Calu3 (cell line): Measurements from ENCODE around the gene SLC39A10. TPM values are rescaled to one million over a fixed set of nuclear protein-coding genes. Genes with fewer than 3 reads are reported as not detected.

Source experiments
- BruUV-seq: library from RNA; stranded (reverse); fragments of 400-500 nt; replicated peaks from 2 replicates; lab custom pipeline; 2021; lab: Mats Ljungman, UMichigan
- CTCF ChIA-PET: fragments of 300-600 bp; sonication (Branson Sonifier 250); formaldehyde crosslinking; loops from one replicate; lab custom pipeline; 2022; ENCODE audit warnings: antibody characterized with exemption; lab: Charles Lee
- DNase-seq: peaks from one replicate; pipeline ENCODE4 v3.0.0; 2022
- H3K27ac Mint-ChIP-seq: one replicate; pipeline ENCODE4 v1.8.0; 2022; ENCODE audit warnings: mixed read lengths; ENCODE audit not compliant: unreplicated experiment
- H3K27me3 Mint-ChIP-seq: one replicate; pipeline ENCODE4 v1.8.0; 2022; ENCODE audit warnings: mixed read lengths; ENCODE audit not compliant: unreplicated experiment
- H3K36me3 Mint-ChIP-seq: one replicate; pipeline ENCODE4 v1.8.0; 2022; ENCODE audit warnings: mild to moderate bottlenecking, moderate library complexity, mixed read lengths; ENCODE audit not compliant: insufficient read depth, unreplicated experiment
- H3K4me1 Mint-ChIP-seq: one replicate; pipeline ENCODE4 v1.8.0; 2022; ENCODE audit warnings: mild to moderate bottlenecking, low read depth, mixed read lengths; ENCODE audit not compliant: unreplicated experiment
- H3K4me3 Mint-ChIP-seq: one replicate; pipeline ENCODE4 v1.8.0; 2022; ENCODE audit warnings: mild to moderate bottlenecking, low read depth, moderate library complexity, mixed read lengths; ENCODE audit not compliant: unreplicated experiment
- H3K9me3 Mint-ChIP-seq: one replicate; pipeline ENCODE4 v1.8.0; 2022; ENCODE audit warnings: low read depth, mixed read lengths; ENCODE audit not compliant: unreplicated experiment
- intact Hi-C: fragments of 100-400 bp; cut with micrococcal nuclease; formaldehyde crosslinking; loops from one replicate; pipeline ENCODE4 v1.10.0; 2022; ENCODE audit not compliant: unreplicated experiment
- total RNA-seq: library from RNA; stranded (reverse); gene quantifications from 2 replicates; pipeline ENCODE4 v1.2.3, GENCODE V29; 2022
- TF ChIP-seq, protein P1 (sequence below): fragments of 200-600 bp; IDR thresholded peaks from one replicate; pipeline ENCODE4 v1.8.0; 2022; ENCODE audit warnings: antibody characterized with exemption; ENCODE audit not compliant: unreplicated experiment

Gene SLC39A10
- total RNA-seq, 1 experiment from 2014 or later: 133 TPM

DNA sequence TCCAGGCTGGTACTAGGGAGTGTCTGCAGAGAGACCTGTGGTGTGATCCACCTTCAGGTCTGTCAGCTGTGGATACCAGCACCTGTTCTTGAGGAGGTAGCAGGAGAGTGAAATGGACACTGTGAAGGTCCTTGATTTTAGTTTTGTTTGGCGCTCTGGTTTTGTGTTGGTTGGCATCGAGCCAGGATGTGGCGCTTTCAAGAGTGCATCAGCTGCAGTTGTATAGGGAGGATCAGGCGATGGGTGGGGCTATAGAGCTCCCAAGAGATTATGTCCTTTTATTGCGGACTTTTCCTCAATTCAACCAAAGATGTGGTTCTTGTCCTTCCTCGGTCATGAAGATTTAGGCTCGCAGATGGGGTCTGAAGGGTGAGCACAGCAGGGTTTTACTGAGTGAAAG, 37.5 kb downstream of the SLC39A10 start:
- Mint-ChIP-seq H3K4me3 (no peak overlapping the region), H3K4me1 (no peaks in the 10 kb centered on the region), H3K27me3 (no peaks in the 10 kb centered on the region), H3K36me3 (peaks cover 5% of the 10 kb centered on the region), H3K27ac (no peak overlapping the region), H3K9me3 (peaks cover 7% of the 10 kb centered on the region)
- TF ChIP-seq, protein P1, sequence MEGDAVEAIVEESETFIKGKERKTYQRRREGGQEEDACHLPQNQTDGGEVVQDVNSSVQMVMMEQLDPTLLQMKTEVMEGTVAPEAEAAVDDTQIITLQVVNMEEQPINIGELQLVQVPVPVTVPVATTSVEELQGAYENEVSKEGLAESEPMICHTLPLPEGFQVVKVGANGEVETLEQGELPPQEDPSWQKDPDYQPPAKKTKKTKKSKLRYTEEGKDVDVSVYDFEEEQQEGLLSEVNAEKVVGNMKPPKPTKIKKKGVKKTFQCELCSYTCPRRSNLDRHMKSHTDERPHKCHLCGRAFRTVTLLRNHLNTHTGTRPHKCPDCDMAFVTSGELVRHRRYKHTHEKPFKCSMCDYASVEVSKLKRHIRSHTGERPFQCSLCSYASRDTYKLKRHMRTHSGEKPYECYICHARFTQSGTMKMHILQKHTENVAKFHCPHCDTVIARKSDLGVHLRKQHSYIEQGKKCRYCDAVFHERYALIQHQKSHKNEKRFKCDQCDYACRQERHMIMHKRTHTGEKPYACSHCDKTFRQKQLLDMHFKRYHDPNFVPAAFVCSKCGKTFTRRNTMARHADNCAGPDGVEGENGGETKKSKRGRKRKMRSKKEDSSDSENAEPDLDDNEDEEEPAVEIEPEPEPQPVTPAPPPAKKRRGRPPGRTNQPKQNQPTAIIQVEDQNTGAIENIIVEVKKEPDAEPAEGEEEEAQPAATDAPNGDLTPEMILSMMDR: no peak
- CTCF ChIA-PET: no interaction called here
- intact Hi-C loops: no loop called here
- no TSS peak for BruUV-seq
- no peak for DNase-seq

DNA sequence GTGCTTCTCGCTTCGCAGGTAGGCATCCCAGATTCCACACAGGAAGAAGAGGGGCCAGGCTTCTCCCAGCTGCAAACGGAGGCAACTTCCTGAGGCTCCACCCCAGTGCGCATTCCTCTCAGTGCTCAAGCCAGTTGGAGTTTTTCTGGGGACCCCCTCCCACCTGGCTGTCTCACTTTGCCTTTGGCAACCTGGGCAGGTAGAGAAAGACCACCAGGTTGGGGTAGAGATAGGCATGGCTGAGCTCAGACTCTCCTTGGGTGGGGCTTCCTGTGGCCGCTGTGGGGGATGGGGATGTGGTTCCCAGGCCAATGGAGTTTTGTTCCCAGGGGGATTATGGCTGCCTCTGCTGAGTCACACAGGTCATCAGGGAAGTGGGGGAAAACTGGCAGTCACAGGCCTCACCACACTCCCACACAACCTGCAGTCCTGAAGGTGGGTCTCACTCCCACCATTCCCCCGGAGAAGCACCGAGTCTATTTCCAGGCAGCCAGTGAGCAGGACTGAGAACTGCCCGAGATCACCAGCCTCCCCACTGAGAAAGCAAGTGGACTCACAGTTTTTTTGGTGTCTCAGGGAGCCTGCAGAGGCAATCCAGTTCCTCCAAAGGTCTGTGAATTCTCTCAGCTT, 38.1 kb downstream of the SLC39A10 start:
- no TSS peak for BruUV-seq
- H3K4me3 Mint-ChIP-seq: no peak overlapping the region
- intact Hi-C loops: no loop called here

DNA sequence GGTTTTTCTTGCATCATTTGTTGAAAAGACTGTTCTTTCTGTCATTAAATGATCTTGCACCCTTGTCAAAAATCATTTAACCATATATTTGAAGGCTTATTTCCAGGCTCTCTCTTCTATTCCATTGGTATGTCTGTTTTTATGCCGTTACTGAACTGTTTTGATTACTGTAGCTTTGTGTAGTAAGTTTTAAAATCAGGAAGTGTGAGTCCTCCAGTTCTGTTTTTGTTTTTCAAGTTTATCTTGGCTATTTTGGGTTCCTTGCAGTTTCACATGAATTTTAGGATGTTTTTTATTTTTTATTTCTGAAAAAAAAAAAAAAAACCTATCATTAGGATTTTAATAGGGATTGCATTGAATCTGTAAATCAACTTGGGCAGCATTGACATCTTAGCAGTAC, 39.0 kb downstream of the SLC39A10 start:
- CTCF ChIA-PET: no interaction called here
- no peak overlapping the region for H3K27ac Mint-ChIP-seq
- no peaks in the 10 kb centered on the region for H3K27me3 Mint-ChIP-seq
- H3K4me1 Mint-ChIP-seq: no peaks in the 10 kb centered on the region
- DNase-seq: no peak
- no peak overlapping the region for H3K4me3 Mint-ChIP-seq
- TF ChIP-seq, protein P1: no peak
- no TSS peak for BruUV-seq
- peaks cover 5% of the 10 kb centered on the region for H3K36me3 Mint-ChIP-seq
- peaks cover 11% of the 10 kb centered on the region for H3K9me3 Mint-ChIP-seq
- intact Hi-C loops: no loop called here

More for the DNA sequence above, 38.1 kb downstream of the SLC39A10 start:
- DNase-seq: no peak
- TF ChIP-seq, protein P1: no peak
- H3K27ac Mint-ChIP-seq: no peak overlapping the region
- H3K9me3 Mint-ChIP-seq: peaks cover 7% of the 10 kb centered on the region
- no peaks in the 10 kb centered on the region for H3K4me1 Mint-ChIP-seq
- CTCF ChIA-PET: no interaction called here
- H3K27me3 Mint-ChIP-seq: no peaks in the 10 kb centered on the region
- H3K36me3 Mint-ChIP-seq: peaks cover 5% of the 10 kb centered on the region

DNA sequence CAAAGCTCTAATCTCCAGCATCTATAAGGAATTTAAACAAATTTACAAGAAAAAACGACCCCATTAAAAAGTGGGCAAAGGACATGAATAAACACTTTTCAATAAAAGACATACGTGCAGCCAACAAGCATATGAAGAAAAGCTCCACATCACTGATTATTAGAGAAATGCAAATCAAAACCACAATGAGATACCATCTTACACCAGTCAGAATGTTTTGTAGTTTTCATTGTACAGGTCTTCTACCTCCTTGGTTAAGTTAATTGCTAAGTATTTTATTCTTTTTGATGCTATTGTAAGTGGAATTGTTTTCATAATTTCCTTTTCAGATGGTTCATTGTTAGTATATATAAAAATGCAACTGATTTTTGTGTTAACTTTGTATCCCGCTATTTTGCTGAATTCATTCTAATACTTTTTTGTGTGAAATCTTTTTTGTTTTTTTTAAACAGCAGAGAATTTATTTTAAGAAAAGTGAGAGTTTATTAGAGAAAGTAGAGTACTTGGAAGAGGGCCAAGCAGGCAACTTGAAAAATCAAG, 40.7 kb downstream of the SLC39A10 start:
- intact Hi-C loops: no loop called here
- CTCF ChIA-PET: no interaction called here

More for the DNA sequence above, 40.7 kb downstream of the SLC39A10 start:
- Mint-ChIP-seq H3K4me1 (no peaks in the 10 kb centered on the region), H3K36me3 (no peaks in the 10 kb centered on the region), H3K4me3 (no peak overlapping the region), H3K9me3 (peaks cover 6% of the 10 kb centered on the region), H3K27ac (no peak overlapping the region), H3K27me3 (no peaks in the 10 kb centered on the region)
- no peak for DNase-seq
- TF ChIP-seq, protein P1: no peak
- BruUV-seq: no TSS peak
